ENCODE results near the gene ARAP1. TPM values are rescaled to one million over a fixed set of nuclear protein-coding genes. Genes with fewer than 3 reads are reported as not detected.

Gene ARAP1
- total RNA-seq, 1 experiment from 2014 or later, result 85.5 TPM

DNA sequence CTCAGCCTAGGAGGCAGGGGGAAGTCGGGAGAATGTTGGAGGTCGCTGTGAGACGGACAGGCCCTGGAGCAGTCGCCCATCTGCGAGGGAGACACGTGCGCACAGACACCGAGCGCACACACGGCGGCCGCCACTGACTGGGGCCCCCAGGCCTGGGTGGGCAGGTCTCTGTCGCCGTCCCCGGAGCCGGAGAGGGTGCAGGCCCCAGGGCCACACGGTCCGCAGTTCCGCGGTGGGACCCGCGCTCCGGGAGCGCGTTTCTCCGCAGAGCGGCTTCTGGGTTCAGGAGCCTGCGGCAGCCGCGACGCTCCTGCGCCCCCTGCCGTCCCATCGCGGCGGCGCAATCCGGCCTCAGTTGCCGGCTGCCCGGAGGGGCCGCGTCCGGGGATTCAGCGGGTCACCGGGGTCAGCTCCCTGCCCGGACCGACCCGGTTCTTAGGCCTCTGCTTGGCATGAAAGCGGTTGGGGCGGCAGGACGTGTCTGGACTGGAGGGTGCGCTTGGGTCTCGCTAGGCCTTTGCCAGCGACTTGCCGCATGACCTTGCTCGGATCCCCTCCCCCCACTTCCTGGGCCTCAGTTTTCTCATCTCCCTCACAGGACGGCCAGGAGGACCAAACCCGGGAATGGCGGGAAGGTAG lies 109.2 kb downstream of the ARAP1 start:
- Histone ChIP-seq H3K4me3 (ENCODE audit: insufficient read depth, low read depth, low read length) (peak overlapping the region; percentile 41), H3K36me3 (replicated peaks; ENCODE audit: control insufficient read depth, insufficient read depth, low read length) (no peaks in the 10 kb centered on the region), H3K27me3 (ENCODE audit: control insufficient read depth, insufficient read depth, low read length) (peaks cover 38% of the 10 kb centered on the region)
- DNase-seq, result peak; percentile 97

DNA sequence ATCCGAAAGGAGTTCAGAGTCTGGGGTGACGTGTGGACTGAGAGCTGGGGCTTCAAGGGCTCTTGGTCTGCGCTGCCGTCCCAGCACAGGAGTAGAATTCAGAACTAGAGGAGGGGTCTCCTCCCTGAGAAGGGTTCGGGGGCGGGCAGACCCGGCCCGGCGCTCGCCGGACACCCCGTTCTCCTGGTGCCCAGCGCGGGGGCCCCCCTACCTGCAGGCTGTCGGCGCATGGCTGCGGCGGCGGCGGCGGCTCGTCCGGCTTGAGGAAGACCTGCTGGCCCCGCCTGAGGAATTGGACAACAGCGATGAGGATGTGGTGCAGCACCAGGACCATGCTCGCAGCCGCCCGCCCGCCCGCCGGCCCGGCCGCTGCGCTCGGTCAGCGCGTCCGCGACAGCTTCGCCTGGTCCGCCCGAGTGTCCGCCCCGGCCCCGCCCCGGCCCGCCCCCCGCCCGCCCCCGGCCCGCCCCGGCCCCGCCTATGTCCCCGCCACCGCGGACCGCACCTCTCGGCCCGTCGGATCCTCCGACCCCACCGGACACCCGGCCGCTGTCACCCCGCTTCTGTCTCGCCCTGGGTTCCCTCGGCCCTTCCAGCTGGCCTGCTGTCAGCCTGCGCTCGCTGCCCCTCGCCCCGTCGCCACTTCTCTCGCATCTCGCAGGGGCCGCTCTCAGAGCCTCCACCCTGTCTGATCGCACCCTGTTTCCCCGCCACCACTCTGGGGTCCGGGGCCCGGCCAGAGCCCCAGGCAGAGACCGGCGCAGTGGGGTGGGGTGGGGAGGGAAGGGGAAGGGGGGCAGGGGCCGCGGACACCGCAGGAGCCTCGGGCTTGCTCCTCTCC lies 109.9 kb downstream of the ARAP1 start:
- DNase-seq, result peak; percentile 95
- peaks cover 38% of the 10 kb centered on the region for H3K27me3 ChIP-seq (ENCODE audit: control insufficient read depth, insufficient read depth, low read length)
- H3K4me3 ChIP-seq (ENCODE audit: insufficient read depth, low read depth, low read length), result peak overlapping the region; percentile 41
- H3K36me3 ChIP-seq (replicated peaks; ENCODE audit: control insufficient read depth, insufficient read depth, low read length), result no peaks in the 10 kb centered on the region

DNA sequence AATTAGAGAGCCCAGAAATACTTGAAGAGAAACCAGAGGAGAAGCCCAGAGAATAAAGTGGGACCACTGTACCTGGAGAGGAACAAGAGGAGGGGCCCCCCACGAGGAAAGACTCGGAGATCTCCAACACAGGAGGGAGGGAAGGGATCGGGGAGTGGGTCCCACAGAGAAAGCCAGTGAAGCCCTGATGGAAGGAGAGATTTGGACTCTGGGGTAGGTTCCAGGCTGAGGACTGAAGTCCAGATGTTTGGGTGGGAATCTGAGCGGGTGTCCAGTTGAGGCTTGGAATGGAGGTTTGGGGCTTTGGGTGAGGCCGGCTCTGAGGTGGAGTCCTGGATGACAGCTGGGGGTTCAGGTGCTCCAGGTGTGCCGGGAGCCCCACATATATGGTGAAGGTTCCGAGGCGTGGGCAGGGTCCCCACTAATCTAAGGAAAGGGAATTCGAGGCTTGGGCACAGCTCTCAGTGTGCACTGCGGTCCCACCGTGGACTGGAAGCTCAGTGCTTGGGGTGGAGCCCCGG lies 110.6 kb downstream of the ARAP1 start:
- Histone ChIP-seq H3K4me3 (ENCODE audit: insufficient read depth, low read depth, low read length) (peak overlapping the region; percentile 17; the same call in 1 of the 2 replicates), H3K27me3 (ENCODE audit: control insufficient read depth, insufficient read depth, low read length) (peaks cover 38% of the 10 kb centered on the region), H3K36me3 (replicated peaks; ENCODE audit: control insufficient read depth, insufficient read depth, low read length) (no peaks in the 10 kb centered on the region)
- no peak for DNase-seq

DNA sequence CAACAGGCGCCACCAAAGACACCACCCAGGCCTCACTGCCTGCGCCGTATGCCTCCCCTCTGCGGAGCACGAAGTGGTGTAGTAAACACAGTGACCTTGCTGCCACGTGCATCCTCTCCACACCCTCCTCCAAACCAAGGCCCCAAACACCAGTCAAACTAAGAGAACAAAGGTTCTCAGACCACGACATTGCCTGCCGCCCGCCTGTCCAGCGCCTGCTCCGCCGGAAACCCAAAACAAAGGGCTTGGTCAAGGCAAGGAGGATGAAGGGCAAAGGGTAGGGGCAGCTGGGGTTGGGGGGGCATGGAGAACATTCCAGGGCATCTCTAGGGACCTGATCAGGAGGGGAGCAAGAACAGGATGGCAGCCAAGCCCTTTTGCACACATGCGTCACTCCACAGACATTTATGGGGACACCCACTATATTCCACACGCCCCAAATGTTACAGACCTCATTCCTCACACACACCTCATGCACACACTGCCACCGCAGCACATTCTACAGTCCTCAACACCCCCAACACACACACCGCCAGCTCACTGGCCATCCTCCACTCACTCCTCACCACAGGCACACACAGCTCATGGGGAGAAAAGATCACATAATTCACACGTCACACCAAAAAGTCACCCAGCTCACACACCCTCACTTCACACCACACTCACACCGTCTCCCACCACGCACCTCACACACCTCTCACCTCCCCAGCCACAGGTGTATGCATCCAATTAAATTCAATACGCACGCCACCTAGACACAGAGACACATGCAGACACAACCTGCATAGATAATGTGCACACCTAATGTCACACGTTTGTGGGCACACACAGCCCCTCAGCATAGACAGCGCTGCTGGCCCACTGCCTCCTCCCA lies 112.5 kb downstream of the ARAP1 start:
- no peak overlapping the region for H3K4me3 ChIP-seq (ENCODE audit: insufficient read depth, low read depth, low read length)
- no peaks in the 10 kb centered on the region for H3K36me3 ChIP-seq (replicated peaks; ENCODE audit: control insufficient read depth, insufficient read depth, low read length)
- DNase-seq, result no peak
- peaks cover 38% of the 10 kb centered on the region for H3K27me3 ChIP-seq (ENCODE audit: control insufficient read depth, insufficient read depth, low read length)

DNA sequence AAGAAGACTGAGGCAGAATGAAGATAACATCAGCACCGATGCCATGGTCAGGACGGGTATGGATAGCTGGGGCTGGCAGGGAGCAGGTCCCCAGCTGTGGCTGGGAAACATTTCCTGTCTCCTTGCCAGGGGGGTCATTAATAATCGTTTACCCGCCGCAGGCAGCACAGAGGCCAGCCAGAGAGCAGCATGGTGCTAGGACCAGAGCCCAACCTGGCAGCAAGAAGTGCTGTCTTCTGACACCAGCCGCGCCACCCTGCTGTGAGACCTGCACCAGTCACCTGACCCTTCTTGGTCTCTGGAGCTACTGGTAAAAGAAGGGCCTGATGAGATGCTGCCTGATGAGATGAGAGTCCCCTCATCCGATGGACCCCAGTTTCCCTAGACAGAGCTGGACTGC lies 114.3 kb downstream of the ARAP1 start:
- DNase-seq, result no peak
- no peak overlapping the region for H3K4me3 ChIP-seq (ENCODE audit: insufficient read depth, low read depth, low read length)
- H3K27me3 ChIP-seq (ENCODE audit: control insufficient read depth, insufficient read depth, low read length), result peaks cover 34% of the 10 kb centered on the region
- H3K36me3 ChIP-seq (replicated peaks; ENCODE audit: control insufficient read depth, insufficient read depth, low read length), result no peaks in the 10 kb centered on the region

DNA sequence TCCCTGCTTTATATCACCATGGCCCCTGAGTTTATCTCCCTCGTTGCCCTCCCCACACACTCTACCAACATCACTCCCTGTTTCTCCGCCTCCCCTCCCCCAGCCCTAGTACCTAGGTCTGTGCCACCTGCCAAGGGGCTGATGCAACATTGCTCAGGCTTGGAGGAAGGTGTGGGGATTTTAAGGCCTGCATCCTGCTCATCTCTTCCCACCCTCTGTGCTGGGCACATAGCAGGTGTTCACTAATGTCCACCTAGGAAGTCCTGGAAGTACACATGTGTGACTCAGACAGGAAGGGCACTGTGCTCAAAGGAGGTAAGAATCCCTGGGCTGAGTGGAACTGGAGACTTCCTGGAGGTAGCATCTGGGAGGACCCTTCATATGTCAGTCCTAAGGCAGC lies 115.0 kb downstream of the ARAP1 start:
- H3K4me3 ChIP-seq (ENCODE audit: insufficient read depth, low read depth, low read length), result no peak overlapping the region
- H3K36me3 ChIP-seq (replicated peaks; ENCODE audit: control insufficient read depth, insufficient read depth, low read length), result no peaks in the 10 kb centered on the region
- H3K27me3 ChIP-seq (ENCODE audit: control insufficient read depth, insufficient read depth, low read length), result peaks cover 29% of the 10 kb centered on the region

DNA sequence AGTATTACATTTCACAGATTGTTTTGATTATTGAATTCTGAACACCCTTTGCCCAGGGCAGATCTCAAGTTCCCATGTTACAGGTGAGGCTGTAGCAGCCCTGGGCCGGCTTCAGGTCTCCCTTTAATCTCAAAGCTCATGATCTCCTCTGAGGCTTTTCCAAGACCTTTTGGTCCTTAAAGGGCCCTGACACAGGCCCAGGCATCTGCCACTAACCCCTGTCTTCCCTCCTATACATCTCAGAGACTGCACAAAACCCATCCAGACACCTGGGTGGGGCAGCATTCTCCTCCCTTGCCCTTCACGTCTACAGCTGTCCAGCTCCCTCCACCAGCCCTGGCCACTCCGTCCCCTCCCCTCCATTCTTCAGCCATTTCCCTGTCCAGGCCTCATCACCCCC lies 115.8 kb downstream of the ARAP1 start:
- DNase-seq, result no peak
- Histone ChIP-seq H3K4me3 (ENCODE audit: insufficient read depth, low read depth, low read length) (no peak overlapping the region), H3K27me3 (ENCODE audit: control insufficient read depth, insufficient read depth, low read length) (peaks cover 21% of the 10 kb centered on the region), H3K36me3 (replicated peaks; ENCODE audit: control insufficient read depth, insufficient read depth, low read length) (no peaks in the 10 kb centered on the region)

More for the DNA sequence above, 115.0 kb downstream of the ARAP1 start:
- no peak for DNase-seq

DNA sequence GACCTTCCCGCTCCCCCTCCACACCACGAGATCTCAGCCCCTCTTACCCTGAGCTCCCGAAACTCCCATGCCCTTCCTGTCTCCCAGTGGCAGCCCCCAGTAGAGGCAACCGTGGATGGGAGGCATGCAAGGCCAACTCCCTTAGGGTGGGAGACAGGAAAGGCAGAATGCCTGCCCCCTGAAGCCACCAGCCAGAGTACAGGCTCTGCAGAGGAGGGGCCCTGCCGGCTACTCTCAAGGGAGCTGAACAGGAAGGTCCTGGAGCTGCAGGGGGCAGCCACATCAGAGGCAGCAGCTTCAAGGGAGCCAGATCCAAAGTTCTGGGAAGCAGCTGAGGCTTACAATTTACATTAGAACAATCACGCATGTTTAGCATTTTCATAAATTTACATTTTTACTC lies 116.3 kb downstream of the ARAP1 start:
- H3K36me3 ChIP-seq (replicated peaks; ENCODE audit: control insufficient read depth, insufficient read depth, low read length), result no peaks in the 10 kb centered on the region
- peak; percentile 83 for DNase-seq
- no peak overlapping the region for H3K4me3 ChIP-seq (ENCODE audit: insufficient read depth, low read depth, low read length)
- peaks cover 16% of the 10 kb centered on the region for H3K27me3 ChIP-seq (ENCODE audit: control insufficient read depth, insufficient read depth, low read length)

DNA sequence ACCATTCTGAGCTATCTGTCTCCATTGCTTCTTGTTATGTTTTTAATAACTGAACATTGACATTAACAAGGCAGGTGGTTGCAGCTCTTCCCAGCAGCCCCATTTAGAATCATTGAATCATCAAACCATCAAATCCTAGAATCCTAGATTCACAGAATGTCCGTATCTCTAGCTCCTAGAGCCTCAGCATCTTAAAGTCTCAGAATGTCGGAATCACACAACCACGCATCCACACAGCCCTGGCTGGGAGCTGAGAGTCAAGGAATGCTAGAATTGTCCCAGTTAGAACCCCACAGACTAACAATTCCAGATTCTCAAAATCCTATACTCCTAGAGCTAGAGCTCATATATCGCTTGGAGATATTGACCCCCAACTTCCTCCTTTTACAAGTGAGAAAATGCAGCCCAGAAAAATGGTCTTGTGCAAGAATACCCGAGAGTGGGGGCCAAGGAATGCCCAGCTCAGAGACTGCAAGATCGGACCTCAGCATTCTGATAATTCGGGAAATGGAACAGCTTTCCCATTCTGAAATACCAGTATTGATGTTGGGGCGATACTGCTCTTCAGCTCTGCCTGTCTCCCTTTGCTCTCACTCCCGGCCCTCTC lies 116.8 kb downstream of the ARAP1 start:
- no peak for DNase-seq
- Histone ChIP-seq H3K4me3 (ENCODE audit: insufficient read depth, low read depth, low read length) (no peak overlapping the region), H3K27me3 (ENCODE audit: control insufficient read depth, insufficient read depth, low read length) (peaks cover 11% of the 10 kb centered on the region)

More for the DNA sequence above, 116.8 kb downstream of the ARAP1 start:
- no peaks in the 10 kb centered on the region for H3K36me3 ChIP-seq (replicated peaks; ENCODE audit: control insufficient read depth, insufficient read depth, low read length)

Other genes starting within 250 kb of the ARAP1 start
- 1.9 and 2.9 TPM in 2 replicates for gene PDE2A, start 78.0 kb downstream of the ARAP1 start, total RNA-seq (2014; rRNA removed; shearing (Covaris generic))
- 19.3 and 26.8 TPM in 2 replicates for gene STARD10, start 41.6 kb upstream of the ARAP1 start, total RNA-seq (2014; rRNA removed; shearing (Covaris generic))
- gene ATG16L2, start 62.0 kb upstream of the ARAP1 start, total RNA-seq (2014; rRNA removed; shearing (Covaris generic)), result 6.2 and 16.0 TPM in 2 replicates

Measured in H7 (cell line).